ENCODE measurements around the gene LRRC37B.
A peak's percentile ranks its signal among the peaks of the same experiment; 100 is the strongest.
"Not testable (repeated sequence)": the region's sequence is repeated elsewhere in the genome, so short reads cannot be mapped to it uniquely, and the experiment has no call there.

Gene LRRC37B

GRCh38 chr17:32042266-32042665 lies 35.1 kb downstream of the LRRC37B start:
- not testable (repeated sequence) for DNase-seq

GRCh38 chr17:32045611-32046010 lies 38.4 kb downstream of the LRRC37B start:
- DNase-seq = not testable (repeated sequence)

GRCh38 chr17:32047663-32048062 lies 40.5 kb downstream of the LRRC37B start:
- not testable (repeated sequence) for DNase-seq

- DNase-seq = not testable (repeated sequence)
Measured at GRCh38 chr17:32054985-32055384, 47.8 kb downstream of the LRRC37B start.

- DNase-seq = not testable (repeated sequence)
Measured at GRCh38 chr17:32055425-32055824, 48.2 kb downstream of the LRRC37B start.

- not testable (repeated sequence) for DNase-seq
Measured at GRCh38 chr17:32056500-32056899, 49.3 kb downstream of the LRRC37B start.

GRCh38 chr17:32057460-32058105 lies 50.4 kb downstream of the LRRC37B start:
- not testable (repeated sequence) for DNase-seq

- DNase-seq = not testable (repeated sequence)
Measured at GRCh38 chr17:32060695-32061094, 53.5 kb downstream of the LRRC37B start.

GRCh38 chr17:32061840-32062239 lies 54.7 kb downstream of the LRRC37B start:
- not testable (repeated sequence) for DNase-seq

- DNase-seq = not testable (repeated sequence)
Measured at GRCh38 chr17:32064091-32064490, 56.9 kb downstream of the LRRC37B start.

- DNase-seq = not testable (repeated sequence)
Measured at GRCh38 chr17:32066123-32066680, 59.0 kb downstream of the LRRC37B start.

GRCh38 chr17:32066863-32067642 lies 59.9 kb downstream of the LRRC37B start:
- peak; percentile 57 for DNase-seq

GRCh38 chr17:32069067-32069466 lies 61.9 kb downstream of the LRRC37B start:
- DNase-seq = not testable (repeated sequence)

- peak; percentile 17 for DNase-seq
Measured at GRCh38 chr17:32071961-32072360, 64.8 kb downstream of the LRRC37B start.

GRCh38 chr17:32073131-32073530 lies 65.9 kb downstream of the LRRC37B start:
- not testable (repeated sequence) for DNase-seq

GRCh38 chr17:32079753-32080152 lies 72.6 kb downstream of the LRRC37B start:
- peak; percentile 69 for DNase-seq

GRCh38 chr17:32083550-32083979 lies 76.4 kb downstream of the LRRC37B start:
- not testable (repeated sequence) for DNase-seq

- peak; percentile 7 for DNase-seq
Measured at GRCh38 chr17:32084003-32084941, 77.1 kb downstream of the LRRC37B start.

GRCh38 chr17:32084942-32085829 lies 78.0 kb downstream of the LRRC37B start:
- DNase-seq = not testable (repeated sequence)

- not testable (repeated sequence) for DNase-seq
Measured at GRCh38 chr17:32086833-32087232, 79.7 kb downstream of the LRRC37B start.

- not testable (repeated sequence) for DNase-seq
Measured at GRCh38 chr17:32092062-32092461, 84.9 kb downstream of the LRRC37B start.
